ENCODE results near the gene GPRIN3.

- TF ChIP-seq, protein P1, sequence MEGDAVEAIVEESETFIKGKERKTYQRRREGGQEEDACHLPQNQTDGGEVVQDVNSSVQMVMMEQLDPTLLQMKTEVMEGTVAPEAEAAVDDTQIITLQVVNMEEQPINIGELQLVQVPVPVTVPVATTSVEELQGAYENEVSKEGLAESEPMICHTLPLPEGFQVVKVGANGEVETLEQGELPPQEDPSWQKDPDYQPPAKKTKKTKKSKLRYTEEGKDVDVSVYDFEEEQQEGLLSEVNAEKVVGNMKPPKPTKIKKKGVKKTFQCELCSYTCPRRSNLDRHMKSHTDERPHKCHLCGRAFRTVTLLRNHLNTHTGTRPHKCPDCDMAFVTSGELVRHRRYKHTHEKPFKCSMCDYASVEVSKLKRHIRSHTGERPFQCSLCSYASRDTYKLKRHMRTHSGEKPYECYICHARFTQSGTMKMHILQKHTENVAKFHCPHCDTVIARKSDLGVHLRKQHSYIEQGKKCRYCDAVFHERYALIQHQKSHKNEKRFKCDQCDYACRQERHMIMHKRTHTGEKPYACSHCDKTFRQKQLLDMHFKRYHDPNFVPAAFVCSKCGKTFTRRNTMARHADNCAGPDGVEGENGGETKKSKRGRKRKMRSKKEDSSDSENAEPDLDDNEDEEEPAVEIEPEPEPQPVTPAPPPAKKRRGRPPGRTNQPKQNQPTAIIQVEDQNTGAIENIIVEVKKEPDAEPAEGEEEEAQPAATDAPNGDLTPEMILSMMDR (conservative IDR thresholded peaks at IDR 0.05; ENCODE audit: low read depth in 2 of 2): no peak
- TF ChIP-seq EZH2 (IDR thresholded peaks at IDR 0.05; ENCODE audit: low read depth, unreplicated experiment): no peak
- no peak for TF ChIP-seq ZNF331 (CRISPR knock-in tag; IDR thresholded peaks at IDR 0.05; ENCODE audit: low read depth)
- TF ChIP-seq, protein P2, sequence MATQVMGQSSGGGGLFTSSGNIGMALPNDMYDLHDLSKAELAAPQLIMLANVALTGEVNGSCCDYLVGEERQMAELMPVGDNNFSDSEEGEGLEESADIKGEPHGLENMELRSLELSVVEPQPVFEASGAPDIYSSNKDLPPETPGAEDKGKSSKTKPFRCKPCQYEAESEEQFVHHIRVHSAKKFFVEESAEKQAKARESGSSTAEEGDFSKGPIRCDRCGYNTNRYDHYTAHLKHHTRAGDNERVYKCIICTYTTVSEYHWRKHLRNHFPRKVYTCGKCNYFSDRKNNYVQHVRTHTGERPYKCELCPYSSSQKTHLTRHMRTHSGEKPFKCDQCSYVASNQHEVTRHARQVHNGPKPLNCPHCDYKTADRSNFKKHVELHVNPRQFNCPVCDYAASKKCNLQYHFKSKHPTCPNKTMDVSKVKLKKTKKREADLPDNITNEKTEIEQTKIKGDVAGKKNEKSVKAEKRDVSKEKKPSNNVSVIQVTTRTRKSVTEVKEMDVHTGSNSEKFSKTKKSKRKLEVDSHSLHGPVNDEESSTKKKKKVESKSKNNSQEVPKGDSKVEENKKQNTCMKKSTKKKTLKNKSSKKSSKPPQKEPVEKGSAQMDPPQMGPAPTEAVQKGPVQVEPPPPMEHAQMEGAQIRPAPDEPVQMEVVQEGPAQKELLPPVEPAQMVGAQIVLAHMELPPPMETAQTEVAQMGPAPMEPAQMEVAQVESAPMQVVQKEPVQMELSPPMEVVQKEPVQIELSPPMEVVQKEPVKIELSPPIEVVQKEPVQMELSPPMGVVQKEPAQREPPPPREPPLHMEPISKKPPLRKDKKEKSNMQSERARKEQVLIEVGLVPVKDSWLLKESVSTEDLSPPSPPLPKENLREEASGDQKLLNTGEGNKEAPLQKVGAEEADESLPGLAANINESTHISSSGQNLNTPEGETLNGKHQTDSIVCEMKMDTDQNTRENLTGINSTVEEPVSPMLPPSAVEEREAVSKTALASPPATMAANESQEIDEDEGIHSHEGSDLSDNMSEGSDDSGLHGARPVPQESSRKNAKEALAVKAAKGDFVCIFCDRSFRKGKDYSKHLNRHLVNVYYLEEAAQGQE (IDR thresholded peaks at IDR 0.05; ENCODE audit: unreplicated experiment): no peak
- no peak for TF ChIP-seq POLR2AphosphoS5 (IDR thresholded peaks at IDR 0.05; ENCODE audit: low read depth)
- no peak for TF ChIP-seq JUNB (IDR thresholded peaks at IDR 0.05; ENCODE audit: unreplicated experiment)
These were observed 94.3 kb downstream of the GPRIN3 start for GRCh38 chr4:89213382-89213701.

All from GM23338 (cell line).